Measurements from ENCODE around the gene TSPEAR. TPM values are rescaled to one million over a fixed set of nuclear protein-coding genes. Genes with fewer than 3 reads are reported as not detected.

TSPEAR gene
- total RNA-seq, 2 donors from 2014 or later = not detected

DNA sequence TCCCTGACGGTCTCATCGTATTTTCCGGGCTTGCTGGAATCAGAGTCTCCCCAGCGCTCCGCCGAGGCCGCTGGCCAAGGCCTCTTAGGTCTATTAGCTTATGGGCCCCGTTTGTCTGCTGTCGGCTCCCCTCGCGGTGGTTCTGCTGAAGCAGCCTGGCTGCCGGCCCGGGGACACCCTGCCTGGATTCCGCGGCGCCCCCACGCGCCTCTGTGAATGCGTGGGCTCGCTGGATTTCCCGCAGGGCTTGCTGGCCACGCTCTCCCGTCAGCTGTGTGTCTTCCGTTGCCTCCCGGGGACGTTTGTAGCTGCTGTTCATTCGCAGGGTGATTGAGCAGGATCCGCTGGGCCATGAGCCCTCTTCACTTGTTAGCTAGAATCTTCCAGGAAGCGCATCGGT lies 247.6 kb downstream of the TSPEAR start:
- Histone ChIP-seq H3K9me3 (no peaks in the 10 kb centered on the region), H3K4me1 (no peaks in the 10 kb centered on the region), H3K4me3 (no peak overlapping the region), H3K27ac (no peak overlapping the region), H3K27me3 (no peaks in the 10 kb centered on the region), H3K9ac (ENCODE audit: low read depth in 2 of 2, low read length in 2 of 2) (no peak overlapping the region), H3K36me3 (no peaks in the 10 kb centered on the region)
- TF ChIP-seq, protein P1, sequence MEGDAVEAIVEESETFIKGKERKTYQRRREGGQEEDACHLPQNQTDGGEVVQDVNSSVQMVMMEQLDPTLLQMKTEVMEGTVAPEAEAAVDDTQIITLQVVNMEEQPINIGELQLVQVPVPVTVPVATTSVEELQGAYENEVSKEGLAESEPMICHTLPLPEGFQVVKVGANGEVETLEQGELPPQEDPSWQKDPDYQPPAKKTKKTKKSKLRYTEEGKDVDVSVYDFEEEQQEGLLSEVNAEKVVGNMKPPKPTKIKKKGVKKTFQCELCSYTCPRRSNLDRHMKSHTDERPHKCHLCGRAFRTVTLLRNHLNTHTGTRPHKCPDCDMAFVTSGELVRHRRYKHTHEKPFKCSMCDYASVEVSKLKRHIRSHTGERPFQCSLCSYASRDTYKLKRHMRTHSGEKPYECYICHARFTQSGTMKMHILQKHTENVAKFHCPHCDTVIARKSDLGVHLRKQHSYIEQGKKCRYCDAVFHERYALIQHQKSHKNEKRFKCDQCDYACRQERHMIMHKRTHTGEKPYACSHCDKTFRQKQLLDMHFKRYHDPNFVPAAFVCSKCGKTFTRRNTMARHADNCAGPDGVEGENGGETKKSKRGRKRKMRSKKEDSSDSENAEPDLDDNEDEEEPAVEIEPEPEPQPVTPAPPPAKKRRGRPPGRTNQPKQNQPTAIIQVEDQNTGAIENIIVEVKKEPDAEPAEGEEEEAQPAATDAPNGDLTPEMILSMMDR (IDR thresholded peaks at IDR 0.05) = no peak
- intact Hi-C loops (cut with DNase I) = no loop called here
- DNase-seq = no peak

DNA sequence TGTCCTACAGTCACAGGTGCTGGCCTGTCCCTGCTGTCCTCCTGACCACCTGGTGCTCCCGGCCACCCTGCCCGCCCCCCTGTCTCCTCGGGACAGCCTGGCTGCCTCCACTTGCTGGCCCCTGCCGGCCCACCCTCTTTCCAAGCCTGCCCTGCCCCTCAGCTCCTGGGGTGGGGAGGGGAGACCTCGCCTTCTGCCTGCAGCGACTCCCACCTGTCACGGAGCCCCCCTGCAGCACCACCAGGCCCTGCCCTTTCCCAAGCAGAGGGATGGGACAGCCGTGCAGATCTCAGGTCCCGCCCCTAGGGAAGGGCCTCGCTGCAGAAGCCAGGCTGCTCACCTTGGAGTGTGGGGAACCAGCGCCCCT lies 248.6 kb downstream of the TSPEAR start:
- H3K27ac ChIP-seq = no peak overlapping the region
- TF ChIP-seq, protein P1 (IDR thresholded peaks at IDR 0.05) = no peak
- H3K27me3 ChIP-seq = no peaks in the 10 kb centered on the region
- no peak for DNase-seq
- no peaks in the 10 kb centered on the region for H3K9me3 ChIP-seq
- H3K4me3 ChIP-seq = no peak overlapping the region
- no peaks in the 10 kb centered on the region for H3K4me1 ChIP-seq
- no peaks in the 10 kb centered on the region for H3K36me3 ChIP-seq
- H3K9ac ChIP-seq (ENCODE audit: low read depth in 2 of 2, low read length in 2 of 2) = no peak overlapping the region
- intact Hi-C loops (cut with DNase I) = no loop called here

DNA sequence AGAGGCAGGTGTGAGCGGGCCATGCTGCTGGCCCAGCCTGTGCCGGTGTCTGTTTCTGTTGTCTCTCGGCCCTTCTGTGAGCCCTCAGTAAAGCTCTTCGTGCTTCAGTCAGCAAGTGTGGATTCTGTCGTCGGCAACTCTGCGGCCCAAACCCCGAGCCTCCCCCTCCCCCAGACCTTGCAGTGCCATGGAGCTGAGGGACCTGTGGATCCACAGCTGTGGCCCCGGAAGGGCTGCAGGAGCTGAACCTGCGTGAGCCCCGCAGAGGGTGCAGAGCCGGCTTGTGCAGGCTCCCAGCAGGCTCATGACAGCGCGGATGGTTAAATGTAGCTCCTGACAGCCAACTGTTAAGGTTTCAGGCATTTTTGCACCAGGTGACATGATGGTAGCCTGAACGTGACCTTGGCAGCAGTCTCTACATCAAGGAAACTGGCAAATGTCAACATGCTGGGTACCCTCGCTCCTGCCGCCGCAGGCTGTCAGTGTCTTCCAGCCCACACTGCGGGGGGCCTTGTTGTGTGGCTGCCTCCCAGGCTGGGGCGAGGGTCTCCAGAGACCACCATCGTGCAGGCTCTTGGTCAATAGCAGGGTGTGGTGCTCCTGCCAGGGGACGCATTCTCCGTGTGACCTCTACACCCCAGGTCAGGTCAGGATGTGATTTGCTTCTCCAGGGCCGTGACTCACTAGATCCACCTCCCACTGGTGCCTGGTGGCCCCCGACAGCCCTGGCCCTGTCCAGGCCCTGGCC lies 249.1 kb downstream of the TSPEAR start:
- Histone ChIP-seq H3K4me1 (no peaks in the 10 kb centered on the region), H3K27me3 (no peaks in the 10 kb centered on the region), H3K9ac (ENCODE audit: low read depth in 2 of 2, low read length in 2 of 2) (no peak overlapping the region), H3K36me3 (no peaks in the 10 kb centered on the region), H3K27ac (no peak overlapping the region), H3K4me3 (no peak overlapping the region), H3K9me3 (no peaks in the 10 kb centered on the region)
- TF ChIP-seq, protein P1 (IDR thresholded peaks at IDR 0.05) = no peak
- no peak for DNase-seq
- intact Hi-C loops (cut with DNase I) = no loop called here

GRCh38 chr21:44461464-44462001 lies 249.8 kb downstream of the TSPEAR start:
- Histone ChIP-seq H3K27ac (no peak overlapping the region), H3K9ac (ENCODE audit: low read depth in 2 of 2, low read length in 2 of 2) (no peak overlapping the region), H3K36me3 (no peaks in the 10 kb centered on the region), H3K9me3 (no peaks in the 10 kb centered on the region), H3K4me1 (no peaks in the 10 kb centered on the region), H3K4me3 (no peak overlapping the region), H3K27me3 (no peaks in the 10 kb centered on the region)
- TF ChIP-seq, protein P1 (IDR thresholded peaks at IDR 0.05) = no peak
- DNase-seq = no peak
- intact Hi-C loops (cut with DNase I) = no loop called here

- no peaks in the 10 kb centered on the region for H3K27me3 ChIP-seq
- TF ChIP-seq, protein P1 (IDR thresholded peaks at IDR 0.05) = no peak
- no peaks in the 10 kb centered on the region for H3K9me3 ChIP-seq
- no peaks in the 10 kb centered on the region for H3K36me3 ChIP-seq
- H3K4me3 ChIP-seq = no peak overlapping the region
- H3K27ac ChIP-seq = no peak overlapping the region
- intact Hi-C loops (cut with DNase I) = no loop called here
- H3K4me1 ChIP-seq = peaks cover 2% of the 10 kb centered on the region
- no peak overlapping the region for H3K9ac ChIP-seq (ENCODE audit: low read depth in 2 of 2, low read length in 2 of 2)
- DNase-seq = no peak
Observed at GRCh38 chr21:44461005-44461404, 250.4 kb downstream of the TSPEAR start.
